HepG2 (cell line): ENCODE results near the gene DDX23. TPM values are rescaled to one million over a fixed set of nuclear protein-coding genes. Genes with fewer than 3 reads are reported as not detected.

Experiments
- AKAP8 ChIP-seq: sonication (generic); formaldehyde crosslinking; IDR thresholded peaks from 2 replicates; pipeline ENCODE4 v1.5.1; 2020; ENCODE audit warnings: mild to moderate bottlenecking, missing genetic modification reagents
- ASH2L ChIP-seq: fragments of 300-600, 200-600 bp; sonication (generic); IDR thresholded peaks from 2 replicates; pipeline ENCODE4 v1.7.0; 2017; ENCODE audit warnings: low read depth, mild to moderate bottlenecking, moderate library complexity, mixed read lengths, low read length; ENCODE audit not compliant: insufficient read length
- ATM ChIP-seq: fragments of 450-650 bp; IDR thresholded peaks from 2 replicates; pipeline ENCODE4 v1.7.1; 2017; ENCODE audit warnings: mild to moderate bottlenecking, borderline replicate concordance
- CEBPG ChIP-seq: IDR thresholded peaks from 2 replicates; pipeline ENCODE4 v1.6.1; 2016
- ETV5 ChIP-seq: IDR thresholded peaks from 2 replicates; pipeline ENCODE4 v1.6.1; 2018; ENCODE audit warnings: missing biosample characterization, missing genetic modification reagents, inconsistent platforms, borderline replicate concordance
- HDAC1 ChIP-seq: sonication (generic); formaldehyde crosslinking; IDR thresholded peaks from 2 replicates; pipeline ENCODE4 v1.5.1; 2020; ENCODE audit warnings: mild to moderate bottlenecking, missing genetic modification reagents
- HNRNPK ChIP-seq: fragments of 200-400 bp; formaldehyde crosslinking; IDR thresholded peaks from 2 replicates; pipeline ENCODE4 v1.6.1; 2018; ENCODE audit warnings: low read length, low read depth, moderate library complexity, mild to moderate bottlenecking; ENCODE audit not compliant: poor library complexity, severe bottlenecking
- IKZF4 ChIP-seq: sonication (generic); formaldehyde crosslinking; IDR thresholded peaks from 2 replicates; pipeline ENCODE4 v1.5.1; 2020; ENCODE audit warnings: borderline replicate concordance, mild to moderate bottlenecking, low read depth, missing genetic modification reagents; ENCODE audit errors: not compliant biosample characterization
- KLF15 ChIP-seq: sonication (generic); formaldehyde crosslinking; IDR thresholded peaks from 2 replicates; pipeline ENCODE4 v1.8.1; 2023; ENCODE audit warnings: borderline replicate concordance, mild to moderate bottlenecking, inconsistent platforms, missing genetic modification reagents, mixed read lengths
- MIXL1 ChIP-seq: IDR thresholded peaks from 2 replicates; pipeline ENCODE4 v1.6.1; 2016
- NCOA2 ChIP-seq: sonication (generic); formaldehyde crosslinking; IDR thresholded peaks from 2 replicates; pipeline ENCODE4 v1.8.0; 2022; ENCODE audit warnings: inconsistent platforms
- RBAK ChIP-seq: sonication (generic); formaldehyde crosslinking; IDR thresholded peaks from 2 replicates; pipeline ENCODE4 v1.5.1; 2020; ENCODE audit warnings: mild to moderate bottlenecking, missing genetic modification reagents
- RNF2 ChIP-seq: fragments of 450-650 bp; conservative IDR thresholded peaks from 2 replicates; pipeline ENCODE4 v1.6.1; 2016; ENCODE audit warnings: low read depth
- STAT5B ChIP-seq: sonication (generic); formaldehyde crosslinking; IDR thresholded peaks from 2 replicates; pipeline ENCODE4 v1.4.0; 2020; ENCODE audit warnings: missing genetic modification reagents
- ZKSCAN5 ChIP-seq: sonication (generic); formaldehyde crosslinking; IDR thresholded peaks from 2 replicates; pipeline ENCODE4 v1.5.1; 2020; ENCODE audit warnings: mild to moderate bottlenecking, missing genetic modification reagents
- ZNF256 ChIP-seq: sonication (generic); formaldehyde crosslinking; conservative IDR thresholded peaks from 2 replicates; pipeline ENCODE4 v1.4.0; 2020; ENCODE audit warnings: missing genetic modification reagents
- ZNF274 ChIP-seq: sonication (generic); formaldehyde crosslinking; IDR thresholded peaks from 2 replicates; pipeline ENCODE4 v1.5.1; 2020; ENCODE audit warnings: mild to moderate bottlenecking, missing genetic modification reagents
- ZNF619 ChIP-seq: sonication (generic); formaldehyde crosslinking; IDR thresholded peaks from 2 replicates; pipeline ENCODE4 v1.4.0; 2020; ENCODE audit warnings: mild to moderate bottlenecking, missing genetic modification reagents
- polyA plus RNA-seq, 8 experiments: library from polyadenylated mRNA; depleted of rRNA in 3 of 8; stranded (reverse) in 7 of 8; unstranded in 1 of 8; fragments of >200 nt; fragmentation: Illumina TruSeq in 4 of 8; extraction: Trizol in 4 of 8; gene quantifications; 2 replicates each; pipeline versions ENCODE4 v1.2.1 to v1.2.3, GENCODE V29; 2011 to 2016; ENCODE audit warnings: low read depth in 4 of 8, missing spikeins in 1 of 8, mixed read lengths in 1 of 8; ENCODE audit not compliant: insufficient read depth in 1 of 8
- total RNA-seq, 5 experiments: library from RNA; depleted of rRNA; stranded (reverse); fragments of >200 nt; fragmentation: Illumina TruSeq; extraction: Trizol; gene quantifications; 2 replicates each; pipeline ENCODE4 v1.2.3, GENCODE V29; 2016; ENCODE audit warnings: low read depth in 1 of 5
- TF ChIP-seq, protein P1 (sequence below): sonication (generic); formaldehyde crosslinking; IDR thresholded peaks from 2 replicates; pipeline ENCODE4 v1.5.0; 2020; ENCODE audit warnings: missing genetic modification reagents
- TF ChIP-seq, protein P2 (sequence below): sonication (generic); formaldehyde crosslinking; IDR thresholded peaks from 2 replicates; pipeline ENCODE4; 2020; ENCODE audit warnings: missing genetic modification reagents, mild to moderate bottlenecking, borderline replicate concordance
- TF ChIP-seq, protein P3 (sequence below): sonication (generic); formaldehyde crosslinking; IDR thresholded peaks from 2 replicates; pipeline ENCODE4 v1.5.1; 2020; ENCODE audit warnings: missing genetic modification reagents, mild to moderate bottlenecking, borderline replicate concordance
- TF ChIP-seq, protein P4 (sequence below): sonication (generic); formaldehyde crosslinking; IDR thresholded peaks from 2 replicates; pipeline ENCODE4 v1.9.0; 2022; ENCODE audit warnings: missing genetic modification reagents, mild to moderate bottlenecking, borderline replicate concordance

Gene DDX23
- total and polyA plus RNA-seq, 2 of the 13 experiments (the other 11 are each of a cell fraction or from before 2014, with no cell fraction given), result 35.7 to 90.0 TPM

DNA sequence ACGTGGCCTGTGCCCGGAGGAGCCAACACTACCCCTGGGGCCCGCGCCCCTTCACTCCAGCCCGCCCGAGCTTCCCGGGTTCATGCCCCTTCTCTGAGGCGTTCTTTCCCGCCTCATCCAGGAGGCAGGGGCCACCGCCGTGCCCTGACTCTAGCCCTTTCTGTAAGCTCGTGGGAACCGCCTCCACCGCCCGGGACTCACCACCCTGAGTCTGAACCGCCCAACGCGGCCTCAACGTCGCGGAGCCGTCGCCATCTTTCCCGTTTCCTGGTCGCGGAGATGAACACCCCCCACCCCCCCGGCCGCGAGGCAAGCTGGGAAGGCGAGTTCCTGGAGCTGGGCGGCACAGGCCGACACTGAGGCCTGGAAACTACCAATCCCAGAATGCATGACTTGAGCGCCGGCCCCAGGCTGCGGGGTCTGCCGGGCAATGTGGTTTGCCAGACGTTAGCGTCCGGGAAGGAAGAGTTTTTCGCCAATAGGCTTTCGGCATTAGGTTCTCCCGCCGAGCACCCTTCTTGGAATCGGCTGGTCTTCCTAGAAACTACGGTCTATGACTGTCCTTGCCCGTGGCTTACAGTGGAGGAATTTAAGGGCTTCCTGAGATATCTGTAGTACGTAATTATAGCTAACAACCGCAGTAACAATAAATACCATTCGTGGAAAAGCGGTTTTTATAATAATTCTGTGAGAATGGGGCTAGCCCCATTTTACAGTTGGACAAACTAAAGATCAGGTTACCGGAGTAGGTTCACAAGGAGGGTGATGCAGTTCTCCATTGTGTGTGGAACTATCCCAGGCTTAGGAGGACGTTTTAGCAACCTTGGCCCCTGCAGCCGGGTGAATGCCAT, at the start of gene DDX23 (continued):
- TF ChIP-seq, protein P1, sequence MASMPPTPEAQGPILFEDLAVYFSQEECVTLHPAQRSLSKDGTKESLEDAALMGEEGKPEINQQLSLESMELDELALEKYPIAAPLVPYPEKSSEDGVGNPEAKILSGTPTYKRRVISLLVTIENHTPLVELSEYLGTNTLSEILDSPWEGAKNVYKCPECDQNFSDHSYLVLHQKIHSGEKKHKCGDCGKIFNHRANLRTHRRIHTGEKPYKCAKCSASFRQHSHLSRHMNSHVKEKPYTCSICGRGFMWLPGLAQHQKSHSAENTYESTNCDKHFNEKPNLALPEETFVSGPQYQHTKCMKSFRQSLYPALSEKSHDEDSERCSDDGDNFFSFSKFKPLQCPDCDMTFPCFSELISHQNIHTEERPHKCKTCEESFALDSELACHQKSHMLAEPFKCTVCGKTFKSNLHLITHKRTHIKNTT (CRISPR knock-in tag), result 0 out of 2 replicates have a peak, but pooled peaks have one; percentile 91
- TF ChIP-seq ETV5 (CRISPR knock-in tag) (no peak), ATM (no peak), RBAK (no peak), CEBPG (CRISPR knock-in tag) (no peak), NCOA2 (no peak; the same call in 1 of the 2 replicates), ASH2L (peak; percentile 79), HNRNPK (no peak), AKAP8 (CRISPR knock-in tag) (no peak), ZNF256 (0 out of 2 replicates have a peak, but pooled peaks have one; percentile 10), ZNF619 (CRISPR knock-in tag) (0 out of 2 replicates have a peak, but pooled peaks have one; percentile 22), IKZF4 (CRISPR knock-in tag) (no peak), RNF2 (no peak), ZKSCAN5 (CRISPR knock-in tag) (no peak), MIXL1 (CRISPR knock-in tag) (peak; percentile 50; the same call in 1 of the 2 replicates), ZNF274 (CRISPR knock-in tag) (peak; percentile 86), KLF15 (CRISPR knock-in tag) (no peak; the same call in 1 of the 2 replicates), STAT5B (0 out of 2 replicates have a peak, but pooled peaks have one; percentile 32), HDAC1 (peak; percentile 96)
- TF ChIP-seq, protein P2, sequence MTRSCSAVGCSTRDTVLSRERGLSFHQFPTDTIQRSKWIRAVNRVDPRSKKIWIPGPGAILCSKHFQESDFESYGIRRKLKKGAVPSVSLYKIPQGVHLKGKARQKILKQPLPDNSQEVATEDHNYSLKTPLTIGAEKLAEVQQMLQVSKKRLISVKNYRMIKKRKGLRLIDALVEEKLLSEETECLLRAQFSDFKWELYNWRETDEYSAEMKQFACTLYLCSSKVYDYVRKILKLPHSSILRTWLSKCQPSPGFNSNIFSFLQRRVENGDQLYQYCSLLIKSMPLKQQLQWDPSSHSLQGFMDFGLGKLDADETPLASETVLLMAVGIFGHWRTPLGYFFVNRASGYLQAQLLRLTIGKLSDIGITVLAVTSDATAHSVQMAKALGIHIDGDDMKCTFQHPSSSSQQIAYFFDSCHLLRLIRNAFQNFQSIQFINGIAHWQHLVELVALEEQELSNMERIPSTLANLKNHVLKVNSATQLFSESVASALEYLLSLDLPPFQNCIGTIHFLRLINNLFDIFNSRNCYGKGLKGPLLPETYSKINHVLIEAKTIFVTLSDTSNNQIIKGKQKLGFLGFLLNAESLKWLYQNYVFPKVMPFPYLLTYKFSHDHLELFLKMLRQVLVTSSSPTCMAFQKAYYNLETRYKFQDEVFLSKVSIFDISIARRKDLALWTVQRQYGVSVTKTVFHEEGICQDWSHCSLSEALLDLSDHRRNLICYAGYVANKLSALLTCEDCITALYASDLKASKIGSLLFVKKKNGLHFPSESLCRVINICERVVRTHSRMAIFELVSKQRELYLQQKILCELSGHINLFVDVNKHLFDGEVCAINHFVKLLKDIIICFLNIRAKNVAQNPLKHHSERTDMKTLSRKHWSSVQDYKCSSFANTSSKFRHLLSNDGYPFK (CRISPR knock-in tag), result peak; percentile 56; the same call in 1 of the 2 replicates
- TF ChIP-seq, protein P3, sequence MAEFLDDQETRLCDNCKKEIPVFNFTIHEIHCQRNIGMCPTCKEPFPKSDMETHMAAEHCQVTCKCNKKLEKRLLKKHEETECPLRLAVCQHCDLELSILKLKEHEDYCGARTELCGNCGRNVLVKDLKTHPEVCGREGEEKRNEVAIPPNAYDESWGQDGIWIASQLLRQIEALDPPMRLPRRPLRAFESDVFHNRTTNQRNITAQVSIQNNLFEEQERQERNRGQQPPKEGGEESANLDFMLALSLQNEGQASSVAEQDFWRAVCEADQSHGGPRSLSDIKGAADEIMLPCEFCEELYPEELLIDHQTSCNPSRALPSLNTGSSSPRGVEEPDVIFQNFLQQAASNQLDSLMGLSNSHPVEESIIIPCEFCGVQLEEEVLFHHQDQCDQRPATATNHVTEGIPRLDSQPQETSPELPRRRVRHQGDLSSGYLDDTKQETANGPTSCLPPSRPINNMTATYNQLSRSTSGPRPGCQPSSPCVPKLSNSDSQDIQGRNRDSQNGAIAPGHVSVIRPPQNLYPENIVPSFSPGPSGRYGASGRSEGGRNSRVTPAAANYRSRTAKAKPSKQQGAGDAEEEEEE (CRISPR knock-in tag), result no peak
- TF ChIP-seq, protein P4, sequence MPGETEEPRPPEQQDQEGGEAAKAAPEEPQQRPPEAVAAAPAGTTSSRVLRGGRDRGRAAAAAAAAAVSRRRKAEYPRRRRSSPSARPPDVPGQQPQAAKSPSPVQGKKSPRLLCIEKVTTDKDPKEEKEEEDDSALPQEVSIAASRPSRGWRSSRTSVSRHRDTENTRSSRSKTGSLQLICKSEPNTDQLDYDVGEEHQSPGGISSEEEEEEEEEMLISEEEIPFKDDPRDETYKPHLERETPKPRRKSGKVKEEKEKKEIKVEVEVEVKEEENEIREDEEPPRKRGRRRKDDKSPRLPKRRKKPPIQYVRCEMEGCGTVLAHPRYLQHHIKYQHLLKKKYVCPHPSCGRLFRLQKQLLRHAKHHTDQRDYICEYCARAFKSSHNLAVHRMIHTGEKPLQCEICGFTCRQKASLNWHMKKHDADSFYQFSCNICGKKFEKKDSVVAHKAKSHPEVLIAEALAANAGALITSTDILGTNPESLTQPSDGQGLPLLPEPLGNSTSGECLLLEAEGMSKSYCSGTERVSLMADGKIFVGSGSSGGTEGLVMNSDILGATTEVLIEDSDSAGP (CRISPR knock-in tag), result peak; percentile 88; the same call in 1 of the 2 replicates
